ENCODE results near the gene SCAMP4. TPM values are rescaled to one million over a fixed set of nuclear protein-coding genes. Genes with fewer than 3 reads are reported as not detected.

The SCAMP4 gene
- polyA plus RNA-seq, 1 donor = 27.1 TPM

Other genes with a start within 250 kb of the SCAMP4 start
- gene ONECUT3, start 151.9 kb upstream of the SCAMP4 start, polyA plus RNA-seq (ENCODE audit: insufficient read length) = 0.04 TPM
- gene ATP8B3, start 93.1 kb upstream of the SCAMP4 start, polyA plus RNA-seq (ENCODE audit: insufficient read length) = 0.51 TPM
- 22.8 TPM for gene REXO1, start 56.9 kb upstream of the SCAMP4 start, polyA plus RNA-seq (ENCODE audit: insufficient read length)
- 13.6 TPM for gene KLF16, start 41.8 kb upstream of the SCAMP4 start, polyA plus RNA-seq (ENCODE audit: insufficient read length)
- gene ABHD17A, start 19.9 kb upstream of the SCAMP4 start, polyA plus RNA-seq (ENCODE audit: insufficient read length) = 52.9 TPM
- gene ADAT3, start within 50 bp of the SCAMP4 start, polyA plus RNA-seq (ENCODE audit: insufficient read length) = 2.4 TPM
- gene CSNK1G2, start 35.8 kb downstream of the SCAMP4 start, polyA plus RNA-seq (ENCODE audit: insufficient read length) = 37.1 TPM
- 68.1 TPM for gene BTBD2, start 110.3 kb downstream of the SCAMP4 start, polyA plus RNA-seq (ENCODE audit: insufficient read length)
- gene MKNK2, start 145.8 kb downstream of the SCAMP4 start, polyA plus RNA-seq (ENCODE audit: insufficient read length) = 95.0 TPM
- 13.4 TPM for gene MOB3A, start 190.9 kb downstream of the SCAMP4 start, polyA plus RNA-seq (ENCODE audit: insufficient read length)
- gene IZUMO4, start 191.5 kb downstream of the SCAMP4 start, polyA plus RNA-seq (ENCODE audit: insufficient read length) = 1.1 TPM
- gene AP3D1, start 246.2 kb downstream of the SCAMP4 start, polyA plus RNA-seq (ENCODE audit: insufficient read length) = 53.5 TPM

Data from forelimb muscle (tissue), 1 donor.